Right atrium auricular region (tissue), 2 donors: ENCODE data around the gene SFXN3. TPM values are rescaled to one million over a fixed set of nuclear protein-coding genes. Genes with fewer than 3 reads are reported as not detected.

Experiments
- DNase-seq: peaks from one replicate; pipeline ENCODE4 v3.0.0-alpha.2; 2019; ENCODE audit warnings: low spot score
- H3K27ac ChIP-seq, 2 donors: fragments of 200-600 bp; sonication (generic); 1 replicate in 1 of 2; 2 replicates in 1 of 2; pipeline ENCODE4 v1.5.1; 2016 to 2019
- H3K27me3 ChIP-seq, 2 donors: fragments of 200-600 bp; sonication (generic); one replicate each; pipeline versions ENCODE4 v1.5.1 to v1.6.0; 2017 to 2019
- H3K36me3 ChIP-seq: fragments of 200-600 bp; sonication (generic); one replicate; pipeline ENCODE4 v1.5.1; 2016
- H3K4me1 ChIP-seq, 2 donors: fragments of 200-600 bp; sonication (generic); one replicate each; pipeline versions ENCODE4 v1.5.1 to v1.6.0; 2017 to 2019
- H3K4me3 ChIP-seq, 2 donors: fragments of 200-600 bp; sonication (generic); 1 replicate in 1 of 2; 2 replicates in 1 of 2; pipeline ENCODE4 v1.5.1; 2017 to 2019; ENCODE audit warnings: mild to moderate bottlenecking in 1 of 2, moderate library complexity in 1 of 2
- H3K9me3 ChIP-seq, 2 donors: fragments of 200-600 bp; sonication (generic); one replicate each; pipeline ENCODE4 v1.5.1; 2019
- total RNA-seq, 2 donors: library from RNA; depleted of rRNA; stranded (reverse); fragments of >200 nt; gene quantifications; one replicate each; pipeline ENCODE4 v1.1.0, GENCODE V29; 2016
- TF ChIP-seq, protein P1 (sequence below), 2 donors: fragments of 200-600 bp; sonication (generic); IDR thresholded peaks; one replicate each; pipeline ENCODE4 v1.5.1; 2019; ENCODE audit warnings: antibody characterized with exemption in 2 of 2

SFXN3 gene
- total RNA-seq, 2 donors from 2014 or later, result 16.4 to 42.9 TPM

DNA sequence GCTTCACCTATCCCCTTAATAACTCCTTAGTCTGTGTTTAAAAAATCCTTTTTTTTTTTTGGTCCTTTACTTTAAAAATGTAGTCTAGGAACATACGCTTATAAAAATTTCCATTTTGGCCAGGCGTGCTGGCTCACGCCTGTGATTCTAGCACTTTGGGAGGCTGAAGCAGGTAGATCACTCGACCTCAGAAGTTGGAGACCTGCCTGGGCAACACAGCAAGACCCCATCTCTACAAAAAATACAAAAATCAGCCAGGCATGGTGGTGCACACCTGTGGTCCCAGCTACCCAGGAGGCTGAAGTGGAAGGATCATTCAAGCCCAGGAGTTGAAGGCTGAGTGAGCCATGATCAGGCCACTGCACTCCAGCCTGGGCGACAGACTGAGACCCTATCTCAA, 45.6 kb downstream of the SFXN3 start:
- no peak for DNase-seq
- TF ChIP-seq, protein P1, sequence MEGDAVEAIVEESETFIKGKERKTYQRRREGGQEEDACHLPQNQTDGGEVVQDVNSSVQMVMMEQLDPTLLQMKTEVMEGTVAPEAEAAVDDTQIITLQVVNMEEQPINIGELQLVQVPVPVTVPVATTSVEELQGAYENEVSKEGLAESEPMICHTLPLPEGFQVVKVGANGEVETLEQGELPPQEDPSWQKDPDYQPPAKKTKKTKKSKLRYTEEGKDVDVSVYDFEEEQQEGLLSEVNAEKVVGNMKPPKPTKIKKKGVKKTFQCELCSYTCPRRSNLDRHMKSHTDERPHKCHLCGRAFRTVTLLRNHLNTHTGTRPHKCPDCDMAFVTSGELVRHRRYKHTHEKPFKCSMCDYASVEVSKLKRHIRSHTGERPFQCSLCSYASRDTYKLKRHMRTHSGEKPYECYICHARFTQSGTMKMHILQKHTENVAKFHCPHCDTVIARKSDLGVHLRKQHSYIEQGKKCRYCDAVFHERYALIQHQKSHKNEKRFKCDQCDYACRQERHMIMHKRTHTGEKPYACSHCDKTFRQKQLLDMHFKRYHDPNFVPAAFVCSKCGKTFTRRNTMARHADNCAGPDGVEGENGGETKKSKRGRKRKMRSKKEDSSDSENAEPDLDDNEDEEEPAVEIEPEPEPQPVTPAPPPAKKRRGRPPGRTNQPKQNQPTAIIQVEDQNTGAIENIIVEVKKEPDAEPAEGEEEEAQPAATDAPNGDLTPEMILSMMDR (IDR thresholded peaks at IDR 0.05), result no peak
- Histone ChIP-seq H3K36me3 (no peaks in the 10 kb centered on the region), H3K9me3 (no peaks in the 10 kb centered on the region), H3K4me1 (no peaks in the 10 kb centered on the region), H3K27ac (no peak overlapping the region), H3K27me3 (peaks cover 0 to 7% of the 10 kb centered on the region in 2 donors), H3K4me3 (no peak overlapping the region)

DNA sequence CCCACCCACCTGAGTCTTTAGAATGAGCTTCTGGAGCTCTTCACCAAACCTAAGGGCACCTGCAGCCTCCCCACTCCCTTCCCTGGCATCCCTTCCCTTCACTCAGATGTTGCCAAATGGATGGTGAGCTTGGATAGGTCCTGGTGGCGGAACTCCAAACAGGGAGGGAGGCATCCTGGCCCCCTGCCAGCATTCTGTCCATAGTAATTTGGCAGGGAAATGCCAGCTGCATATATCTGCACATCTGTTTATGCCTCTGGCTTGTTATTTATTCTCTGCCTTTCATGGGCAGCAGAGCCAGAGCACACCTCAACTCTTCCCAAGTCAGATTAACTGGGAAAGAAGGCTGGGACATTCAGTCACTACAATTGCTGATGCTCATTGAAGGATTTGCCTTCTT, 48.8 kb downstream of the SFXN3 start:
- H3K27me3 ChIP-seq, result no peaks in the 10 kb centered on the region
- no peak overlapping the region for H3K27ac ChIP-seq
- H3K9me3 ChIP-seq, result no peaks in the 10 kb centered on the region
- DNase-seq, result no peak
- H3K4me1 ChIP-seq, result no peaks in the 10 kb centered on the region
- H3K4me3 ChIP-seq, result no peak overlapping the region
- TF ChIP-seq, protein P1 (IDR thresholded peaks at IDR 0.05), result no peak
- no peaks in the 10 kb centered on the region for H3K36me3 ChIP-seq

DNA sequence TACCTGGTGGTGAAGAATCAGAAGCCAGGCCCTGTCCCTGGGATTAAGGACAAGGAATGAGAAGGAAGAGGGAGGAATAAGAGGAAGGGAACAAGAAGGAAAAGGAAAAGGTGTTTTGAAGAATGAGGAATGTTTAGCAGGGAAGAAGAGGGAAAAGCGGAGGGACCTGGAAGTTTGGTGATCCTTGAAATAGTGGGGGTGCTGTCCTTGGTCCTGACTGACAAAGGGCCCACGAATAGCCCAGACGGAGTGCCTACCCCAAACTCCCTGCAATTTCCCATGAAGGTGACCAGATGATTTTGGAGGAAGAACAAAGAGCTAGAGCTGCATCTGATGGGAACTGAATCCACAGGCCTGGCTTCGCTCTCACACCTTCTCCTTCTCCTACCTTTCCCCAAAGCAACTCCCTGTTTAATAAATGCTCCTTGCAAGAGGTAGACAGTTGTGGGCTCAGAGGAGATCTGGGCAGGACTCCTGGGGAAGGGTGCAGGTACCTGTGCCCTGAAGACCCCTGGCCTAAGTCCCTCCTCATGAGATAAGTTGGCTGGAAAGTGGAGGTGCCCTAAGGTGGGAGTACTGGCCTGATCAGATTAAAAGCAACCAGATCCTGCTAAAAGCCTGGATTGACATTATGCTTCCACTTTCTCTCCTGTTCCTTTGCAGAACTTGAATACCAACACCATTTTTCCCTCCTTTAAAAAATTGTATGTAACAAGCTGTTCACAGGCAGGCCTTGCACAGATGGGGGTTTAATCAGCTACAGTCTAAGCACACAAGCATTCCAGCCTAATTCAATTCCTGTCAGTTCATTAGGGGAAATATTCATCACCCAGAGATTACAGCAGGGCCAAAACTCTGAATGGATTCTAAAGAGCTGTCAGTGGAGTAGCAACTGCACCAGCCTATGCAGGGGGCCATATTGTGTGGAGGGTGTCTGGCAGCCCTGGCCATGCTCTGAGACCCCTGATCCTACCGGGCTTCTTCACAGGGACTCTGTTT, 50.2 kb downstream of the SFXN3 start:
- Histone ChIP-seq H3K27me3 (no peaks in the 10 kb centered on the region), H3K27ac (no peak overlapping the region), H3K9me3 (no peaks in the 10 kb centered on the region), H3K4me3 (no peak overlapping the region), H3K36me3 (no peaks in the 10 kb centered on the region), H3K4me1 (no peaks in the 10 kb centered on the region)
- TF ChIP-seq, protein P1 (IDR thresholded peaks at IDR 0.05), result no peak
- no peak for DNase-seq

DNA sequence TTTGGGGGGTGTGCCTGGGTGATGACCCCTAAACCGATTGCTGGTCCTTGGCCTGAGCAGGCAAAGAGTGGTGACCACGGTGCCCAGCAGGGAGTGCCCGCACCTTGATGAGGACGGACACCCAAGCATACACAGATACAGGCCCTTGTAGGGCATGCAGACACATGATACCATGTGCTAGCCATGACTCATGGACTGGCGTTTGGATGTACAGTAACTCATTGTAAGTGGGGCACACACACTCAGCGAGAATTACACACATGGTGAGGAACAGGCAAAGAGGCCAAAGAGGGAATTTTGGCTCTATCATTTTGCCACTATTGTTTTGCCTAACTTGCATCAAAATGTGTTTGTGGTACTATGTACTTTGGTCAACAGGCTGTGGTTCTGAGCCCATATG, 54.8 kb downstream of the SFXN3 start:
- no peak for DNase-seq
- TF ChIP-seq, protein P1 (IDR thresholded peaks at IDR 0.05), result no peak
- Histone ChIP-seq H3K9me3 (no peaks in the 10 kb centered on the region), H3K27ac (no peak overlapping the region), H3K4me3 (no peak overlapping the region), H3K4me1 (no peaks in the 10 kb centered on the region), H3K36me3 (no peaks in the 10 kb centered on the region), H3K27me3 (no peaks in the 10 kb centered on the region)

DNA sequence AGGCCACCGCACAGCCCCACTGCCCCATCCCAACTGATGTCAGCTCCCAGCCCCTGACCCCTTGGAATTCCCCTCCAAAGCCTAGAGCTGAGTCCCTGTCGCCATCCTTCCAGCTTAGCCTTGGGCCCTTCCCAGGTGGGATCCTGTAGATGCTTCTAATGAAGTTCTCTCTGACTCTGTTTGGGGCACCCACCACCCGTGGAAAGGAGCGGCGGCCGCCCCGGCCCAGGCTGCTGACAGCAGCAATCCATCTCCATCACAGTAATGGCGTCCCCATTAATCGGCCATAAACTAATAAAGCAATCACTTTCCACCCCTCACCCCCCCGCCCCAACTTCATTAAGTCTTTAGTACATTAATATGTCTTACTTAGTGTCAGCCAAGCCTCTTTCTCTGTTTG, 56.3 kb downstream of the SFXN3 start:
- no peaks in the 10 kb centered on the region for H3K36me3 ChIP-seq
- H3K27ac ChIP-seq, result no peak overlapping the region
- TF ChIP-seq, protein P1 (IDR thresholded peaks at IDR 0.05), result no peak
- no peaks in the 10 kb centered on the region for H3K4me1 ChIP-seq
- DNase-seq, result no peak
- no peak overlapping the region for H3K4me3 ChIP-seq
- no peaks in the 10 kb centered on the region for H3K9me3 ChIP-seq
- no peaks in the 10 kb centered on the region for H3K27me3 ChIP-seq
